SK-N-SH (cell line): Measurements from ENCODE around the gene ARL6IP5. TPM values are rescaled to one million over a fixed set of nuclear protein-coding genes. Genes with fewer than 3 reads are reported as not detected.

Source experiments
- CTCF ChIA-PET: fragments of 300-600, 350-600 bp; formaldehyde crosslinking; extraction: SDS; loops from one replicate; lab custom pipeline; 2021; lab: Yijun Ruan, JAX
- POLR2A ChIA-PET: fragments of 350-600 bp; sonication (Branson Sonifier 250); formaldehyde crosslinking; extraction: SDS; loops from one replicate; lab custom pipeline; 2020; ENCODE audit warnings: antibody characterized with exemption, inconsistent platforms; lab: Yijun Ruan, JAX
- DNase-seq: peaks from one replicate; pipeline ENCODE4 v3.0.0; 2012
- H2AFZ ChIP-seq: fragments of 200-600 bp; sonication (generic); 2 replicates; pipeline ENCODE4 v1.8.1; 2016; ENCODE audit warnings: antibody characterized with exemption, mild to moderate bottlenecking, low read depth
- H3F3A ChIP-seq: fragments of 200-600 bp; sonication (generic); replicated peaks from 2 replicates; pipeline ENCODE3; 2016; ENCODE audit warnings: antibody characterized with exemption, mild to moderate bottlenecking; ENCODE audit not compliant: insufficient read depth
- H3K27ac ChIP-seq, 2 experiments: fragments of 200-500 bp in 1 of 2; fragments of 200-600 bp in 1 of 2; sonication (Bioruptor generic) in 1 of 2; sonication (generic), shearing (Covaris generic) in 1 of 2; 2 replicates each; pipeline versions ENCODE4 v1.5.1 to v1.6.1; 2014 to 2016; ENCODE audit warnings: low read depth in 2 of 2, inconsistent platforms in 1 of 2, low read length in 1 of 2, mild to moderate bottlenecking in 1 of 2, mixed read lengths in 1 of 2
- H3K27me3 ChIP-seq: fragments of 200-600 bp; sonication (generic), shearing (Covaris generic); 2 replicates; pipeline ENCODE4 v1.6.1; 2016; ENCODE audit warnings: mixed run types; ENCODE audit not compliant: insufficient read depth
- H3K36me3 ChIP-seq, 2 experiments: fragments of 200-500 bp in 1 of 2; fragments of 200-600 bp in 1 of 2; sonication (Bioruptor generic) in 1 of 2; sonication (generic) in 1 of 2; replicated peaks in 1 of 2; 2 replicates each; pipeline versions ENCODE3 to v1.5.1; 2014 to 2016; ENCODE audit warnings: low read length in 1 of 2, mild to moderate bottlenecking in 1 of 2; ENCODE audit not compliant: insufficient read depth in 2 of 2, control insufficient read depth in 1 of 2
- H3K4me1 ChIP-seq, 2 experiments: fragments of 200-500 bp in 1 of 2; fragments of 200-600 bp in 1 of 2; sonication (Bioruptor generic) in 1 of 2; sonication (generic), shearing (Covaris generic) in 1 of 2; 2 replicates each; pipeline versions ENCODE4 v1.5.1 to v1.6.1; 2014 to 2016; ENCODE audit warnings: low read depth in 1 of 2, low read length in 1 of 2, mixed run types in 1 of 2; ENCODE audit not compliant: insufficient read depth in 2 of 2, control insufficient read depth in 1 of 2
- H3K4me2 ChIP-seq: fragments of 200-600 bp; sonication (generic), shearing (Covaris generic); 2 replicates; pipeline ENCODE4 v1.6.1; 2017; ENCODE audit warnings: mixed run types
- H3K4me3 ChIP-seq, 2 experiments: fragments of 200-500 bp in 1 of 2; fragments of 200-600 bp in 1 of 2; sonication (Bioruptor generic) in 1 of 2; sonication (generic), shearing (Covaris generic) in 1 of 2; 2 replicates each; pipeline versions ENCODE4 v1.5.1 to v1.8.1; 2014 to 2016; ENCODE audit warnings: low read depth in 2 of 2, inconsistent platforms in 1 of 2, low read length in 1 of 2, mild to moderate bottlenecking in 1 of 2, mixed read lengths in 1 of 2, moderate library complexity in 1 of 2
- H3K79me2 ChIP-seq: fragments of 200-600 bp; sonication (generic); 2 replicates; pipeline ENCODE4 v1.8.1; 2017; ENCODE audit warnings: mild to moderate bottlenecking; ENCODE audit not compliant: insufficient read depth
- H3K9ac ChIP-seq: fragments of 200-600 bp; sonication (generic); 2 replicates; pipeline ENCODE4 v1.6.1; 2017; ENCODE audit warnings: mixed run types
- H3K9me2 ChIP-seq: fragments of 200-600 bp; sonication (generic); 2 replicates; pipeline ENCODE4 v1.6.1; 2017; ENCODE audit warnings: mixed run types
- H3K9me3 ChIP-seq: fragments of 200-600 bp; sonication (generic); 2 replicates; pipeline ENCODE4 v1.6.1; 2017; ENCODE audit warnings: mixed run types, mild to moderate bottlenecking, moderate library complexity
- H4K20me1 ChIP-seq: fragments of 200-600 bp; sonication (generic); 2 replicates; pipeline ENCODE4 v1.6.1; 2017; ENCODE audit warnings: mild to moderate bottlenecking, mixed run types; ENCODE audit not compliant: insufficient read depth
- CHD2 ChIP-seq: fragments of 150-350 bp; IDR thresholded peaks from 2 replicates; pipeline ENCODE4 v1.6.1; 2018; ENCODE audit warnings: low read length; ENCODE audit not compliant: partially characterized antibody
- ELF1 ChIP-seq: IDR thresholded peaks from 2 replicates; pipeline ENCODE4 v1.4.0; 2012
- EZH2phosphoT487 ChIP-seq: fragments of 200-600 bp; sonication (generic); IDR thresholded peaks from 2 replicates; pipeline ENCODE4 v1.6.1; 2017; ENCODE audit warnings: low read depth, mixed run types, mild to moderate bottlenecking, antibody characterized with exemption, moderate library complexity, borderline replicate concordance
- FOXJ3 ChIP-seq: sonication (generic); formaldehyde crosslinking; IDR thresholded peaks from 2 replicates; pipeline ENCODE4 v1.5.1; 2020; ENCODE audit warnings: mild to moderate bottlenecking, missing genetic modification reagents
- FOXM1 ChIP-seq: IDR thresholded peaks from 2 replicates; pipeline ENCODE4 v1.4.0; 2012; ENCODE audit warnings: low read depth, mild to moderate bottlenecking
- GATA2 ChIP-seq: sonication (generic); formaldehyde crosslinking; IDR thresholded peaks from 2 replicates; pipeline ENCODE4 v1.5.0; 2020; ENCODE audit warnings: mild to moderate bottlenecking, missing genetic modification reagents
- JUND ChIP-seq: IDR thresholded peaks from 2 replicates; pipeline ENCODE4 v1.4.0; 2012
- MAX ChIP-seq: IDR thresholded peaks from 2 replicates; pipeline ENCODE4 v1.4.0; 2012; ENCODE audit warnings: low read depth
- MEF2A ChIP-seq: IDR thresholded peaks from 2 replicates; pipeline ENCODE4 v1.4.0; 2012; ENCODE audit warnings: low read depth, borderline replicate concordance
- NFIC ChIP-seq: IDR thresholded peaks from 2 replicates; pipeline ENCODE4 v1.4.0; 2012; ENCODE audit warnings: borderline replicate concordance
- NRF1 ChIP-seq: IDR thresholded peaks from 2 replicates; pipeline ENCODE4 v1.6.1; 2012; ENCODE audit warnings: low read depth, mild to moderate bottlenecking, low read length
- RAD21 ChIP-seq: IDR thresholded peaks from 2 replicates; pipeline ENCODE4 v1.6.1; 2012; ENCODE audit warnings: mild to moderate bottlenecking, low read length
- RCOR1 ChIP-seq: fragments of 150-350 bp; IDR thresholded peaks from 2 replicates; pipeline ENCODE4 v1.6.1; 2017; ENCODE audit warnings: antibody characterized with exemption, low read length
- RXRA ChIP-seq: IDR thresholded peaks from 2 replicates; pipeline ENCODE4 v1.4.0; 2012; ENCODE audit warnings: low read depth, mild to moderate bottlenecking, borderline replicate concordance
- SIN3A ChIP-seq: IDR thresholded peaks from 2 replicates; pipeline ENCODE4 v1.6.1; 2012; ENCODE audit warnings: low read depth, mild to moderate bottlenecking, low read length, moderate library complexity, borderline replicate concordance
- TEAD4 ChIP-seq: IDR thresholded peaks from 2 replicates; pipeline ENCODE4 v1.4.0; 2012; ENCODE audit warnings: mild to moderate bottlenecking, borderline replicate concordance; ENCODE audit not compliant: insufficient read depth
- YY1 ChIP-seq: IDR thresholded peaks from 2 replicates; pipeline ENCODE4 v1.4.0; 2012; ENCODE audit warnings: low read depth, mild to moderate bottlenecking
- polyA plus RNA-seq, 3 experiments: library from polyadenylated mRNA; depleted of rRNA; stranded (reverse); fragments of >200 nt; gene quantifications; 2 replicates each; pipeline ENCODE4 v1.2.3, GENCODE V29; 2012
- TF ChIP-seq, protein P1 (sequence below): IDR thresholded peaks from 2 replicates; pipeline ENCODE4 v1.4.0; 2012; ENCODE audit warnings: low read depth, borderline replicate concordance
- TF ChIP-seq, protein P2 (sequence below): IDR thresholded peaks from 2 replicates; pipeline ENCODE4; 2012
- TF ChIP-seq, protein P3 (sequence below): fragments of 150-350 bp; IDR thresholded peaks from 2 replicates; pipeline ENCODE4 v1.6.1; 2016; ENCODE audit warnings: mild to moderate bottlenecking, low read depth, low read length

The ARL6IP5 gene
- polyA plus RNA-seq, 1 of the 3 experiments (the other 2 are of a cell fraction) = 64.6 TPM

DNA sequence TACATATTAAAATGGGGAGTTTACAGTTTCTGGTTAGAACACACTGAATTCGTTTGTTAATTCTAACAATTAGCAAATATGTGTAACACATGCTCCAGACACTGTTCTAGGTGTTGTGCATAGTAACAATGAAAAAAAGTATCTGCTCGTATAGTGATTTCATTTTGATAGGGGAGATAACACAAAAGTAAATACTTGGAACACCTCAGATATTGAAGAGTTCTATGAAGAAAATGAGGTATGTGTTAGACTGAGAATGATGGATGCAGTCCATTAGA is 25.9 kb upstream of the ARL6IP5 start (continued):
- TF ChIP-seq RCOR1 (no peak), GATA2 (CRISPR knock-in tag) (no peak), CHD2 (no peak), NFIC (no peak)

DNA sequence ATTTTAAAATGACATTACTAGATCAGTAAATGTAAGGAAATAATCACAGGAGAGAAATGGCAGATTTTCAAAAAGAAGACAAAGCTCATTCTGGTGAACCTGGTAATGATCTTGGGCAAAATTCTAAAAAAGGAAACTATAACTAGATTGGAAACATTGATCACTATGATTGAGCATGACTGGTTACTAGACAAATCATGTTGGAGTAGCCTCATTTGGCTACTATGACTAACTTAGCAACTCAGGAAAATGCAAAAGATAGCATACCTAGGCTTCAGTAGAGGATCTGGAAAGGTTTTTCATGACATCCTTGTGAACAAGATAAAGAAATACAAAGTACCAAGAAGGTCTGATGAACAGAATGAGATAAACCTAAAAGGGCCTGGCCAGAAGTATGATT is 25.0 kb upstream of the ARL6IP5 start:
- Histone ChIP-seq H3K27me3 (no peaks in the 10 kb centered on the region), H3K36me3 (peaks cover 81 to 91% of the 10 kb centered on the region in 2 experiments), H3K4me2 (no peak overlapping the region), H3K9ac (no peak overlapping the region), H3F3A (peaks cover 14% of the 10 kb centered on the region), H3K9me2 (no peaks in the 10 kb centered on the region), H3K4me1 (no peaks in the 10 kb centered on the region; a peak in 1 of 4 replicates), H3K9me3 (no peaks in the 10 kb centered on the region), H4K20me1 (no peaks in the 10 kb centered on the region), H3K4me3 (no peak overlapping the region), H3K79me2 (no peaks in the 10 kb centered on the region), H2AFZ (no peak overlapping the region), H3K27ac (no peak overlapping the region)
- DNase-seq = no peak
- TF ChIP-seq, protein P1, sequence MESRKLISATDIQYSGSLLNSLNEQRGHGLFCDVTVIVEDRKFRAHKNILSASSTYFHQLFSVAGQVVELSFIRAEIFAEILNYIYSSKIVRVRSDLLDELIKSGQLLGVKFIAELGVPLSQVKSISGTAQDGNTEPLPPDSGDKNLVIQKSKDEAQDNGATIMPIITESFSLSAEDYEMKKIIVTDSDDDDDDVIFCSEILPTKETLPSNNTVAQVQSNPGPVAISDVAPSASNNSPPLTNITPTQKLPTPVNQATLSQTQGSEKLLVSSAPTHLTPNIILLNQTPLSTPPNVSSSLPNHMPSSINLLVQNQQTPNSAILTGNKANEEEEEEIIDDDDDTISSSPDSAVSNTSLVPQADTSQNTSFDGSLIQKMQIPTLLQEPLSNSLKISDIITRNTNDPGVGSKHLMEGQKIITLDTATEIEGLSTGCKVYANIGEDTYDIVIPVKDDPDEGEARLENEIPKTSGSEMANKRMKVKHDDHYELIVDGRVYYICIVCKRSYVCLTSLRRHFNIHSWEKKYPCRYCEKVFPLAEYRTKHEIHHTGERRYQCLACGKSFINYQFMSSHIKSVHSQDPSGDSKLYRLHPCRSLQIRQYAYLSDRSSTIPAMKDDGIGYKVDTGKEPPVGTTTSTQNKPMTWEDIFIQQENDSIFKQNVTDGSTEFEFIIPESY = no peak
- TF ChIP-seq MAX (no peak), RXRA (no peak), FOXM1 (no peak), JUND (no peak), FOXJ3 (CRISPR knock-in tag) (no peak), YY1 (no peak), EZH2phosphoT487 (no peak), RAD21 (no peak), SIN3A (no peak), ELF1 (no peak), CHD2 (no peak), NRF1 (no peak), NFIC (no peak), MEF2A (no peak), RCOR1 (no peak), TEAD4 (no peak)
- TF ChIP-seq, protein P2, sequence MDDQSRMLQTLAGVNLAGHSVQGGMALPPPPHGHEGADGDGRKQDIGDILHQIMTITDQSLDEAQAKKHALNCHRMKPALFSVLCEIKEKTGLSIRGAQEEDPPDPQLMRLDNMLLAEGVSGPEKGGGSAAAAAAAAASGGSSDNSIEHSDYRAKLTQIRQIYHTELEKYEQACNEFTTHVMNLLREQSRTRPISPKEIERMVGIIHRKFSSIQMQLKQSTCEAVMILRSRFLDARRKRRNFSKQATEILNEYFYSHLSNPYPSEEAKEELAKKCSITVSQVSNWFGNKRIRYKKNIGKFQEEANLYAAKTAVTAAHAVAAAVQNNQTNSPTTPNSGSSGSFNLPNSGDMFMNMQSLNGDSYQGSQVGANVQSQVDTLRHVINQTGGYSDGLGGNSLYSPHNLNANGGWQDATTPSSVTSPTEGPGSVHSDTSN = no peak
- TF ChIP-seq, protein P3, sequence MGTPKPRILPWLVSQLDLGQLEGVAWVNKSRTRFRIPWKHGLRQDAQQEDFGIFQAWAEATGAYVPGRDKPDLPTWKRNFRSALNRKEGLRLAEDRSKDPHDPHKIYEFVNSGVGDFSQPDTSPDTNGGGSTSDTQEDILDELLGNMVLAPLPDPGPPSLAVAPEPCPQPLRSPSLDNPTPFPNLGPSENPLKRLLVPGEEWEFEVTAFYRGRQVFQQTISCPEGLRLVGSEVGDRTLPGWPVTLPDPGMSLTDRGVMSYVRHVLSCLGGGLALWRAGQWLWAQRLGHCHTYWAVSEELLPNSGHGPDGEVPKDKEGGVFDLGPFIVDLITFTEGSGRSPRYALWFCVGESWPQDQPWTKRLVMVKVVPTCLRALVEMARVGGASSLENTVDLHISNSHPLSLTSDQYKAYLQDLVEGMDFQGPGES = no peak
- CTCF ChIA-PET = interaction anchor here (1.1 kb wide), 1 partner anchor 46 kb away, joined by 3 read pairs; the partner anchor contains the start of gene EOGT
- POLR2A ChIA-PET = no interaction called here
